Osteoblast (primary cell): Measurements from ENCODE around the gene DHX15. TPM values are rescaled to one million over a fixed set of nuclear protein-coding genes. Genes with fewer than 3 reads are reported as not detected.

Experiments
- DNase-seq: peaks from one replicate; pipeline ENCODE4 v3.0.0; 2011; ENCODE audit warnings: low spot score, mixed read lengths; ENCODE audit not compliant: insufficient read length; ENCODE audit errors: missing footprints
- H2AFZ ChIP-seq: 2 replicates; pipeline ENCODE4 v1.6.0; 2011; ENCODE audit warnings: mild to moderate bottlenecking, low read length
- H3K27ac ChIP-seq: 2 replicates; pipeline ENCODE4 v1.5.1; 2011; ENCODE audit warnings: mild to moderate bottlenecking, low read depth, low read length, moderate library complexity
- H3K27me3 ChIP-seq: 2 replicates; pipeline ENCODE4 v1.6.0; 2012; ENCODE audit warnings: mild to moderate bottlenecking, control low read depth, inconsistent platforms, low read length, moderate library complexity; ENCODE audit not compliant: insufficient read depth
- H3K36me3 ChIP-seq: 2 replicates; pipeline ENCODE4 v1.5.1; 2011; ENCODE audit warnings: mild to moderate bottlenecking, low read length, control low read depth, moderate library complexity; ENCODE audit not compliant: insufficient read depth
- H3K4me1 ChIP-seq: 2 replicates; pipeline ENCODE4 v1.5.1; 2011; ENCODE audit warnings: mild to moderate bottlenecking, low read length, control low read depth, moderate library complexity; ENCODE audit not compliant: insufficient read depth
- H3K4me2 ChIP-seq: 2 replicates; pipeline ENCODE4 v1.6.0; 2011; ENCODE audit warnings: mild to moderate bottlenecking, low read length; ENCODE audit not compliant: insufficient read depth
- H3K4me3 ChIP-seq: fragments of 200-600 bp; sonication (generic); 3 replicates; pipeline ENCODE4 v1.5.1; 2012; ENCODE audit warnings: mild to moderate bottlenecking, low read length, inconsistent platforms; ENCODE audit not compliant: insufficient read depth
- H3K79me2 ChIP-seq: 2 replicates; pipeline ENCODE4 v1.6.0; 2012; ENCODE audit warnings: mild to moderate bottlenecking, low read length, control low read depth, inconsistent platforms; ENCODE audit not compliant: insufficient read depth
- H3K9me3 ChIP-seq: 2 replicates; pipeline ENCODE4 v1.5.1; 2011; ENCODE audit warnings: low read depth, low read length, control low read depth
- H4K20me1 ChIP-seq: 2 replicates; pipeline ENCODE4 v1.6.0; 2012; ENCODE audit warnings: mild to moderate bottlenecking, low read length, control low read depth; ENCODE audit not compliant: insufficient read depth
- CTCF ChIP-seq: IDR thresholded peaks from 2 replicates; pipeline ENCODE4 v1.5.1; 2011; ENCODE audit warnings: mild to moderate bottlenecking, low read depth, low read length, moderate library complexity; ENCODE audit errors: extremely low read depth
- total RNA-seq: library from RNA; depleted of rRNA; stranded (reverse); fragments of >200 nt; gene quantifications from 2 replicates; pipeline ENCODE4 v1.2.3, GENCODE V29; 2012

Gene DHX15
- total RNA-seq, 1 donor = 109 TPM

- Histone ChIP-seq H3K27ac (no peak overlapping the region), H2AFZ (no peak overlapping the region), H3K4me3 (no peak overlapping the region), H3K27me3 (no peaks in the 10 kb centered on the region), H3K36me3 (no peaks in the 10 kb centered on the region), H3K4me1 (peaks cover 6% of the 10 kb centered on the region), H4K20me1 (peaks cover 7% of the 10 kb centered on the region), H3K79me2 (peaks cover 2% of the 10 kb centered on the region), H3K4me2 (no peak overlapping the region), H3K9me3 (no peaks in the 10 kb centered on the region)
- DNase-seq = no peak
- no peak for TF ChIP-seq CTCF
Observed at GRCh38 chr4:24515698-24516097, 68.7 kb downstream of the DHX15 start.

GRCh38 chr4:24514808-24515207 is 69.5 kb downstream of the DHX15 start:
- Histone ChIP-seq H2AFZ (no peak overlapping the region), H3K27ac (no peak overlapping the region), H3K36me3 (no peaks in the 10 kb centered on the region), H4K20me1 (peaks cover 7% of the 10 kb centered on the region), H3K9me3 (no peaks in the 10 kb centered on the region), H3K4me1 (peaks cover 3% of the 10 kb centered on the region), H3K4me3 (no peak overlapping the region), H3K79me2 (peaks cover 2% of the 10 kb centered on the region), H3K4me2 (no peak overlapping the region), H3K27me3 (no peaks in the 10 kb centered on the region)
- DNase-seq = no peak
- TF ChIP-seq CTCF = peak; percentile 33

GRCh38 chr4:24513718-24514117 is 70.6 kb downstream of the DHX15 start:
- Histone ChIP-seq H3K36me3 (no peaks in the 10 kb centered on the region), H3K27ac (no peak overlapping the region), H3K4me2 (no peak overlapping the region), H3K4me3 (no peak overlapping the region), H2AFZ (no peak overlapping the region), H3K79me2 (no peaks in the 10 kb centered on the region), H3K27me3 (no peaks in the 10 kb centered on the region), H3K9me3 (no peaks in the 10 kb centered on the region), H4K20me1 (peaks cover 7% of the 10 kb centered on the region), H3K4me1 (no peaks in the 10 kb centered on the region)
- no peak for DNase-seq
- no peak for TF ChIP-seq CTCF

- no peaks in the 10 kb centered on the region for H3K4me1 ChIP-seq
- H3K9me3 ChIP-seq = no peaks in the 10 kb centered on the region
- no peaks in the 10 kb centered on the region for H4K20me1 ChIP-seq
- H3K79me2 ChIP-seq = no peaks in the 10 kb centered on the region
- H3K27me3 ChIP-seq = no peaks in the 10 kb centered on the region
- TF ChIP-seq CTCF = no peak
- no peaks in the 10 kb centered on the region for H3K36me3 ChIP-seq
- DNase-seq = peak; percentile 82
- H3K4me2 ChIP-seq = no peak overlapping the region
- no peak overlapping the region for H2AFZ ChIP-seq
- no peak overlapping the region for H3K4me3 ChIP-seq
- no peak overlapping the region for H3K27ac ChIP-seq
Observed at GRCh38 chr4:24511371-24512063, 72.8 kb downstream of the DHX15 start.
